CD4-positive, alpha-beta T cell treated with Interleukin-21 for 1 hour (primary cell): Measurements from ENCODE around the gene IRS1.

Experiments used
- DNase-seq: peaks from one replicate; pipeline ENCODE4 v3.0.0-alpha.2; 2020

IRS1 gene

GRCh38 chr2:226754821-226755604 lies 44.6 kb downstream of the IRS1 start:
- no peak for DNase-seq

- DNase-seq: no peak
Observed at GRCh38 chr2:226752887-226753286, 46.7 kb downstream of the IRS1 start.

GRCh38 chr2:226747288-226747687 lies 52.3 kb downstream of the IRS1 start:
- no peak for DNase-seq

- DNase-seq: no peak
Observed at GRCh38 chr2:226746196-226746800, 53.3 kb downstream of the IRS1 start.

DNA sequence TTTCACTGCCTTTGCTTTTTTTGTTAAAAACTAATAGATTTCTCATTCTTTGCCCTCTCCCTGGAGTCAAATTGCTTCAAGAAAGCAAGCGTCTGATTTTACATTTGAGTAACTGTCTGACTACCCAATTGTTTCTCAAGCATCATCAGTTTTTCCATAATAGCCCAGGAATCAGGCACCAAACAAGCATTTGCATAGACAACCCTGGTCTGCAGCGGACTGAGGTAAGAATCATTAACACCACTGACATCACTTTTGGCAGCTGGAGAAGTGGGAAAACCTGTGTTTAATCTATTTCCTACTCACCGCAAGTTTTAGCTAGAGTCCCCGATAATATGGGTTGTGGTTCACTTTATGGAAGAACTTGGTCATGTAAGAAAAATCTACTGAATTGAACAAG lies 55.7 kb downstream of the IRS1 start:
- DNase-seq: no peak

DNA sequence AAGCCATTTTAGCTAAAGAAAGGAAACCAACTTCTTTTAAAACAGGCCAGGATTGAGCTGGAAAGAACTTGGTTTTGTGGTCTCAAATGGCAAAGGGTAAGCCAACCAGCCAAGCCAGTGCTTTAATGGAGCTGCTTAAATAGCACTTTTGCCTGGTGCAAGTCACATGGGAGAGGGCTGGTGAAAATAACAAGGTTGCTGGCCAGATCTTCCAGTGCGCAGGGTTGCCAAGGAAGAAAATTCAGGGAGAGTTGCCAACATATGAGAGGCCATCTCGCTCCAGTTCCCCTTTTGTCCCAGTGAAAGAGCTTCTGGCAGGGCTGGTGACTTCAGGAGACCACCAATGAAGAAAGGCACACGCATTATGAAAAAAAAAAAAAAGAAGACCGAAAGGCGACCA lies 57.3 kb downstream of the IRS1 start:
- no peak for DNase-seq

GRCh38 chr2:226740039-226740648 lies 59.5 kb downstream of the IRS1 start:
- no peak for DNase-seq

DNA sequence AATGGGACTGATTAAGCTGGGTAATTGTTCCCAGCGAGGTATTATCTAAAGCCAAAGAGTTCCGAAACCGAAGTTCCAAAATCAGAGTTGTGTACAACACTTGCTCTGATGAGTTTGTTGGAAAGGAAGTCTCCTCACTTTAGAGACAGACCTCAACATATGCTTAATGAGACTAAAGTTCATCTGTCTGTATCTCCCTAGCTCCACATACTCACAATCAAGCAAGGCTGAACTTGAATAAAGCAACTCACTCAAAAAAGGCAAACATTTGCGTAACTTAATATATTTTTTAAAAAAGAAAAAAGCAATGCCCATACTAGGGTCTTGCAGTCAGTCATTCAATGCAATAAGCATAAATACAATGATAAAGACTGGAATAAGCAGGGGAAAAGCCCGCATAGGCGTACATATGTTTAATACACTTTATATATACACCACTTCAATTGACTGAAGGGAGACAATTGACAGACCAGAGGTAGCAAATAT lies 60.0 kb downstream of the IRS1 start:
- no peak for DNase-seq

- no peak for DNase-seq
Observed at GRCh38 chr2:226738821-226739544, 60.6 kb downstream of the IRS1 start.

DNA sequence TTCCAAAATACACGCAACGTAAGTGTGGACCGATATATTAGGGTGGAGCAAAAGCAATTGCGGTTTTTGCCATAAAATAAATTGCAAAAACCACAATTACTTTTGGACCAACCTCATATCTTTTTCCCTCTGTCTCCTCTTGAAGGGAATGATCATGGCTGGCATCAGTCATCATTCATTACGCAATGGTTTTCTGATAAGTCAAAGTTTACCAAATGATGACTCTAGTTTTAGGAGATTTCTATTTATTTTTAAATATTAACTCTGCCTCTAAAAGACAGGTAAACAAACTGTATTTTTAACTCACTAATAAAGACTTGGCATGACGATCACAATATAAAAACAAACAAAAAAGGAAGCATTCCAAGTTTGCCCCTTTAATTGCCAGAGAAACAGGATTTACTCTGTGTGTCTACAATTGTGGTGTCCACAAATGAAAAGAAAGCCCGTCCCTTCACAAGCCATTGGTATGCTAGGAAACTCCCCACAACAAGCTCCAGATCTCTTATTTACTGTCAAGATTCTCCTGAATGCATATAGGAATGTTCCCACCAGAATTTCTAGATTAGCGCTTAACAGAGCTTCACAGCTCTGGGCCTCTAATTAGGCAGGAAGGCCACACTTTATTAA lies 61.3 kb downstream of the IRS1 start:
- DNase-seq: no peak

DNA sequence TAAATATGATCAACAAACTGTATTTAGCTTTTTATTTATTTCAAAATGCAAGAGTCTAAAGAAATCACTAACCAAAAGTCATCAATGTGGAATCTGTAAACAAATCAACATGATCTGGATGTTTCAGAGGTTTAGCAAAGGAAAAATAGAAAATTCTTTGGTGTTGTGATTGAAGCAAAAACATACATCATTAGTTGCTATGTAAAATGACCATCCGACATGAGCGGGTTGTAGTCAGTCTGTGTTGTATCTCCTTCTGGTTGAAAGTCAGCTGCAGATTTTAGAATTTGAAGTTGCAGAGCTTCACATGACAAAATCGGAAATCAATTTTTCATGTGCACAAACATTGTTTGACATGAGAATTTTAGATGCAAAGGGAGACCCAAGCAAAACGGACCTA lies 63.2 kb downstream of the IRS1 start:
- DNase-seq: no peak

DNA sequence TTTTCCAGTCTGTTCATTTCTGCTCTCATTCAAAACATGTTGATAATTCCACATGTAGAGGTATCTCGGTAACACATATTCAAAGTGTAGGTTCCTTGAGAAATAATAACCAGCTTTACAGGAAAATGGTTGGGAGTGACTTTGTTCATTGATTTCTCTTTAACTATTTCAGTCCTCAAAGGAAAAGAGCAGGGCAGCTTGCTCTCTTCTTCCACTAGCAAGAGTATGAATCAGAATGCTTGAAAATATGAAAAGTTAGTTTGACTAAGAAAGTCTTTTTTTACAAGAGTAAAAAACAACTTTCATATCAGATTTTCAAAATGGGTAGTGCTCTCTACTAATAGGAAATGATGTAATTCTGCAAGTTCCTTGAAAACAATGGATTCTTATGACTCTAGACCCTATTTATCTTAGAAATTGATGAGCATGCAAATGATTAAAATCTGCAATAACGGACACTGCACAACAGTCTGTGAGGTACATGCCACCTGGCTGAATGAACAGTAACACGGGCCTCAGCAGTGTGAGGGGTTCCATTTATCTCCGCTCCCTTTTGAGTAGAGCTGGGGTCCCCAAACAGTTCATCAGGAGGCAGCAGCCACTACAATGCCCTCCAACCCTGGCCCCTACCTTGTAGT lies 65.6 kb downstream of the IRS1 start:
- DNase-seq: no peak

GRCh38 chr2:226733189-226733858 lies 66.3 kb downstream of the IRS1 start:
- DNase-seq: no peak

DNA sequence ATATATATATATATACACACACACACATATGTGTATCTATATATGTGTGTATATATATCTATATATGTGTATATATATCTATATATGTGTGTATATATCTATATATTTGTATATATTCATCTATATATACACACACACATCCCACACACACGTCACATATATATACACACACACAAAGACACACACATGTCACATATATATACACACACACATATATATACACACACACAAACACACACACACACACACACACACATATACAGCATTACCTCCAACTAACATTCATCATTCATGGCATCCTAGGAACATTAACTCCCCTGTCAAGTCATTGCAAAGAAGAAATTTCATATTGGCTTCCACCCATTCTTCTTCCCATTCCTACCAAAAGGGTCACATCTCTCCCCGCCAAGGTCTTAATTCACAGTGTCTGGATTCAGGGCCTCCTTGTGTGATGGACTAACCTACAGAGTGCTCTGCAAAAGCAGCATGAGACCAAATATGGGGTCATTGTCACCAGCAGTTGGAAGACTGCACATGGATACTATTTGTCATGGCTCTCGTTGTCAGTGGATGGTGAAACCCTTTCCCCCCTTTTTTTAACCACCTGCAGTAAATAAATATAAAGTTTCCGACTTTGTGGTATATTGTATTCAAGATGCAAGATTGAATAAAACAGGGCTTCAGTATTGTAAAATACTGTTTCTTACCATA lies 67.0 kb downstream of the IRS1 start:
- no peak for DNase-seq

DNA sequence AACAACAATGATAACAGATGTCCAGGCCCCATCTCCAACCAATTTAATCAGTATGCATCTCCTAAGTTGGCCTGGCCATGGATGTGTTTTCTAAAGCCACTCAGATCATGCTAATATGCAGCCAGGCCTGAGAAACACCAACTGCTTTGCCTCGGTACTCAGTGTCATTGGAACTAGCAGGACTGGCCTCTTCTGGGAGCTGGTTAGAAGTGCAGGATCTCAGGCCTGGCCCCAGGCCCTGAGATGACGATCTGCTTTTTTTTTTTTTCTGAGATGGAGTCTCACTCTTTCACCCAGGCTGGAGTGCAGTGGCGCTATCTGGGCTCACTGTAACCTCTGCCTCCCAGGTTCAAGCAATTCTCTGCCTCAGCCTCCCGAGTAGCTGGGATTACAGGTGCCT lies 69.1 kb downstream of the IRS1 start:
- no peak for DNase-seq

GRCh38 chr2:226728996-226729395 lies 70.6 kb downstream of the IRS1 start:
- DNase-seq: no peak

- DNase-seq: no peak
Observed at GRCh38 chr2:226727251-226727650, 72.4 kb downstream of the IRS1 start.

- no peak for DNase-seq
Observed at GRCh38 chr2:226726546-226726945, 73.1 kb downstream of the IRS1 start.

DNA sequence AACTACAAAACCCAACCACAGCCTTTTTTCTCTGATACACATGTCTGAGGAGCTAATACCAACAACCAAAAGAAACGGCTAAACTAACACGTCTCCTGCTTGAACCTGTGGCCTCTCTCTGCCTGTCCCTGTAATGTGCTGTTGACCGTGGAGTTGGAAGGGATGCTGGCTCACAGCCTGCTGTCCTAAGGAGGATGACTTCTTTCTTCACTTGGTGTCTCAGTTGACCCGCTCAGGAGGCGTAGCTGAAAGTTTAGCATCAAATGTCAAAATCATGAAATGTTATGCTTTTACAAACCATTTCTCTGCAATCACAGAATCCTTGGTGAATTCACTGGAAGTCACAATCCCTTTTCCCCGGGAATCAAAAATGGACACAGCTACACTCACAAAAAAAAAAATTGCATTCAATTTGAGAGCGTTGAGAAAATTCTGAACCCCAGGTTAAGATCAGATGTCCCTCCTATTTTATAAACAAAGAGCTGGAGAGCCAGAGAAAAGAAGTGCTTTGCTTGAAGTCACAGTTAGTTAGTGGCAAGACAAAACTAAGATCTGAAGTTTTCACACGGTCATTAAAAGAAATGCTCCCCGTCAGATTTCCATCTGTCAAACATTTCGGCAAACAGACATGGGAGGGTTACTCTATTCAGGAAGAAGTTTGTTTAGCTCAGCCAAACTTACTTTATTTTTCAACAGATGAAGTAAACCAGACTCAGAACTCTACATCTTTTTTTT lies 74.3 kb downstream of the IRS1 start:
- DNase-seq: no peak

DNA sequence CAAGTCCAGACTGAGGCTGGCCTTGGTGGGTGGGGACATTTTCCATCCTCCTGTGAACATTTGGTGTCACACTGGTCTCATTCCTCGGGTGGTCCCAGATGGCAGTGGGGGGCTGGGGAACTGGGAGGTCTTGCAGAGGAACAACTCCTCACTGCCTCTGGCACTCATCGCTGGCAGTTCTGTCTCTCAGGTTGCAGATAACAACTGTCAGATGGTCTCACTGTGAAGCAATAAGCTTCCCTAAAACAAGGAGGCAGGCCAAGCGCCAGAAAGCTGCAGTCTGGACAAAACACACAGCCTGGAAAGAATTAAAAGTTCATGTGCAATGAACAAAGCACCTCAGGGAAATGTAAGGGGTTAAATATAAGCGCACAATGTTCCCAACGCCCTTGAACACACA lies 78.1 kb downstream of the IRS1 start:
- no peak for DNase-seq

DNA sequence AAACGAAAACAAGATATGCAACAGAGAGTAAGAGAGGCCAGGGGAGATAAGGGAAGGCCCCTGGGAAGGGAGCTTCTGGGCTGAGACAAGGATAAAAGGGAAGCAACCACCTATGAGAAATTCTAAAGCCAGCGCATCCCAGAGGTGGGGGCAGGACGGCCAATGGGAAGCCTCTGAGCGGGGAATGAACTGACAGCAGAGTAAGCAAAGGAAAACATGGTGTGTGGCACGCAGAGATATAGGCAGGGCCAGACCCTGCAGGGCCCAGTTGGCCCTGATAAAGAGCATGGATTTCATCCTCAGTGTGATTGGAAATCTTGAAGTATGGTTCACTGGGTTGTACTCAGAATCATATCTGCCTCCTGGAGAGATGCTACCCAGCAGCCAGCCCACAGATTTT lies 78.7 kb downstream of the IRS1 start:
- no peak for DNase-seq
